T-helper 1 cell treated with Interleukin-12 subunit alpha and Interleukin-12 subunit beta and Interleukin-4 antibody, amounts not matched to agents 30 μg/mL and 1 μg/mL, for 36 hours (primary cell): ENCODE results near the gene MT1F.

ENCODE experiments used
- H3K27ac Mint-ChIP-seq: one replicate; pipeline ENCODE4 v1.8.0; 2021; ENCODE audit warnings: mild to moderate bottlenecking, mixed read lengths
- H3K27me3 Mint-ChIP-seq: one replicate; pipeline ENCODE4 v1.8.0; 2021; ENCODE audit warnings: low read depth, mixed read lengths
- H3K36me3 Mint-ChIP-seq: one replicate; pipeline ENCODE4 v1.8.0; 2021; ENCODE audit warnings: low read depth, mixed read lengths
- H3K4me1 Mint-ChIP-seq: one replicate; pipeline ENCODE4 v1.8.0; 2021; ENCODE audit warnings: low read depth, mixed read lengths
- H3K4me3 Mint-ChIP-seq: one replicate; pipeline ENCODE4 v1.8.0; 2021; ENCODE audit warnings: mild to moderate bottlenecking, moderate library complexity, mixed read lengths
- H3K9me3 Mint-ChIP-seq: one replicate; pipeline ENCODE4 v1.8.0; 2021; ENCODE audit warnings: mixed read lengths

MT1F gene

DNA sequence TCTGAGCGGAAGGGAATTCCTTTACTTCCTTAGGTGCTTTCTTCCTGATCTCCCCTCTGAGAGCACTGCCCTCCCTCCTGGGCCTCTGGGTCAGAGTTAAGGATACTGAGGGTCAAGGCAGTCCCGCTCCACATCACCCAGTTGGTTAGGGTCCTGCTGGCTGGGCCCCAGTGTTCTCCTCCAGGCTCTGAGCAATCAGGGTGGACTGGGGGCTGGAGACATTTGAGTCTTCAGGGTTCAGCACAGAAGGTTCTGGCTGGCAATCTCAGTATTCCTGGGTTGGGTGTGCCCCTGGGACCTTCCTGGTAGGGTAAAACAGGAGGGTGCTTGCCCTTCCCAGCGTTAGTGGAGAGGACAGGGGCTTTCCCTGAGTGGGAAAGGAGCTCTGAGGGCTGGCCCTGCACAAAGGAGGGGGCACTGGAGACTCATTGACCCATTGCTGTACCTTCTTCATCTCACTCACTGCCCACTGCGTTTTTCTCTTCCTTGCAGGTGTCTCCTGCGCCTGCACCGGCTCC lies 24.9 kb upstream of the MT1F start:
- Mint-ChIP-seq H3K4me1 (peaks cover 24% of the 10 kb centered on the region), H3K27me3 (peaks cover 87% of the 10 kb centered on the region), H3K9me3 (no peaks in the 10 kb centered on the region), H3K36me3 (peaks cover 6% of the 10 kb centered on the region), H3K4me3 (peak overlapping the region; percentile 53), H3K27ac (no peak overlapping the region)

DNA sequence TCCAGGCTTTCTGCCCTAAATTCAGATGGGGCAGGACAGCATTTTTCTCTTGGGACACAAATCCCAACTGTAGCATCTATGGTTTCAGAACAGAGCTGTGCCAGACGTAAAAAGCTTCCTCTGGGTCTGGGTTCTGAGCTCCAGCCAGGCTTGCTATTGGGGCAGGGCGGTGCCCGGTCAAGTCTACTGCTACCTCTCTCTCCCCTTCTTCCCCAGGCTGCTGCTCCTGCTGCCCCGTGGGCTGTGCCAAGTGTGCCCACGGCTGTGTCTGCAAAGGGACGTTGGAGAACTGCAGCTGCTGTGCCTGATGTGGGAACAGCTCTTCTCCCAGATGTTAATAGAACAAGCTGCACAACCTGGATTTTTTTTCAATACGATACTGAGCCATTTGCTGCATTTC lies 24.2 kb upstream of the MT1F start:
- Mint-ChIP-seq H3K4me3 (no peak overlapping the region), H3K9me3 (no peaks in the 10 kb centered on the region), H3K36me3 (peaks cover 6% of the 10 kb centered on the region), H3K4me1 (peaks cover 26% of the 10 kb centered on the region), H3K27me3 (peaks cover 91% of the 10 kb centered on the region), H3K27ac (no peak overlapping the region)

DNA sequence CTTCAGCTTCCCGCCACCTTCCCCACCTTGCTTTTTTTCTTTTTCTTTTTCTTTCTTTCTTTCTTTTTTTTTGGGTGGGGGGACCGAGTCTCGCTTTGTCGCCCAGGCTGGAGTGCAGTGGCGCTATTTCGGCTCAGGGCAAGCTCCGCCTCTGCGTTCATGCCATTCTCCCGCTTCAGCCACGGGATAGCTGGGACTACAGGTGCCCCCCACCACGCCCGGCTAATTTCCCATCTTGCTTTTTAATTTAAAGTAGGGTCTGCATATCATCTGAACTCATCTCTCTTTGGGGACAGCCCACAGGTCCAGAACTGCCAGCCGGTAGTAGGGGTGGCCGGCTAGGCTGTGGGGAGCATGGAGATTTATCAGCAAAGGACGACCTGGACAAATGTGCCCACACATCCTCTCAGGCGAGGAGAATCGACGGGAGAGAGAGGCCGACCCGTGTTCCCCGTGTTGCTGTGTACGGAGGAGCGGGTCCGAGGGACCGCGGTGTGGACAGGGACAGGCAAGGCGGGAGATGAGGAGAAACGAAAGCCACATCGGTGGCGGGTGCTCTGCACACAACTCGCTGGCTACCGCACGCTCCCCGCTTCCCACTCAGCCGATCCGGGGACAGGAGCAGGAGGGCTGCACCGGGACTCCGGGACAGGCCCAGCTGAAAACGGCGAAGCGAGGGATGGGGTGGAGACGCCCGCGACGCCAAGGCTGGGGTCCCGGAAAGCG lies 22.9 kb upstream of the MT1F start:
- peaks cover 26% of the 10 kb centered on the region for H3K4me1 Mint-ChIP-seq
- peaks cover 93% of the 10 kb centered on the region for H3K27me3 Mint-ChIP-seq
- H3K36me3 Mint-ChIP-seq: peaks cover 6% of the 10 kb centered on the region
- H3K27ac Mint-ChIP-seq: peak overlapping the region; percentile 41
- H3K9me3 Mint-ChIP-seq: no peaks in the 10 kb centered on the region
- H3K4me3 Mint-ChIP-seq: peak overlapping the region; percentile 74

DNA sequence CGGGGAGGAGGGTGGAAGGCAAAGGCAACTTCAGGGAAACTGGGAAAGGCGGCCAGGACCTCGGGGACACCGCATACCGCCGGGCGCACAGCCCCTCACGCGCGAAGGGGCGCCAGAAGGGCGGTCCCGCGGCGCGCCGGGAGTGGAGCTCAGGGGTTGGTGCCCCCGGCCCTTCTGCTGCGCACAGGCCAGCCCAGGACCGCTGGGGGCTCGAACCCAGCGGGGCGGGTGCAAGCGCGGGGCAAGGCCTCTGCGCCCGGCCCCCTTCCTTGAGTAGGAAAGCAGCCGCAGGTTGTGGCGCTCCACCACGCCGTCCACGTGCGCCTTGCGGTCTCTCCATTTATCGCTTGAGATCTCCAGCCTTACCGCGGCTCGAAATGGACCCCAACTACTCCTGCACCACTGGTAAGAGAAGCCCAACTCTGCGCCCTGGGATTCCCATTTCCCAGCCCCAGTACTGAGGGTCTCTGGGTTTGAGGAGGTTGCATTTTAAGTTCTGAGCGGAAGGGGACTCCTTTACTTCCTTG lies 22.3 kb upstream of the MT1F start:
- no peaks in the 10 kb centered on the region for H3K9me3 Mint-ChIP-seq
- peaks cover 22% of the 10 kb centered on the region for H3K4me1 Mint-ChIP-seq
- peaks cover 93% of the 10 kb centered on the region for H3K27me3 Mint-ChIP-seq
- peak overlapping the region; percentile 46 for H3K4me3 Mint-ChIP-seq
- H3K27ac Mint-ChIP-seq: no peak overlapping the region
- peaks cover 6% of the 10 kb centered on the region for H3K36me3 Mint-ChIP-seq

DNA sequence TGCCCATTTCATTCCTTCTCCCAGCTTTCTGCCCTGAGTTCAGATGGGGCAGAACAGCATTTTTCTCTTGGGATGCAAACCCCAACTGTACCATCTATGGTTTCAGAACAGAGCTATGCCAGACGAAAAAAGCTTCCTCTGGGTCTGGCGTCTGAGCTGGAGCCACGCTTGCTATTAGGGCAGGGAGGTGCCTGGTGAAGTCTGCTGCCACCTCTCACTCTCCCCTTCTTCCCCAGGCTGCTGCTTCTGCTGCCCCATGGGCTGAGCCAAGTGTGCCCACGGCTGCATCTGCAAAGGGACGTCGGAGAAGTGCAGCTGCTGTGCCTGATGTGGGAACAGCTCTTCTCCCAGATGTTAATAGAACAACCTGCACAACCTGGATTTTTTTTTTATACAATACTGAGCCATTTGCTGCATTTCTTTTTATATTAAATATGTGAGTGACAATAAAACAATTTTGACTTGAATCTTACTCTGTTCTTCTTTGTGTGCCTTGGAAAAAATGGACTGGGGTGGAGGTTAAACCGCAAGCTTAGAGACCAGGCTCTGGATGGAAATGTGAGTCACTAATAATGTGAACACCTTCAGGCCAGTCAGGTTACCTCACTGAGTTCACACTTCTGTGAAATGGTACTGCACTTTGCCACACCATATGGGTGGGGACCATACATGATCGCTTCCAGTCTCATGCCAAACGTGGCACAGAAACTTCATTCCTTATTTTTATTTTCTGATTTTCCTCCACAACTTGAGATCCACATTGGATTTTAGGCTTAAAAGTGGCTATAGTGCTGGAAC lies 20.9 kb upstream of the MT1F start:
- Mint-ChIP-seq H3K36me3 (peaks cover 4% of the 10 kb centered on the region), H3K4me1 (peaks cover 20% of the 10 kb centered on the region), H3K27me3 (peaks cover 87% of the 10 kb centered on the region), H3K4me3 (no peak overlapping the region), H3K27ac (no peak overlapping the region), H3K9me3 (no peaks in the 10 kb centered on the region)

DNA sequence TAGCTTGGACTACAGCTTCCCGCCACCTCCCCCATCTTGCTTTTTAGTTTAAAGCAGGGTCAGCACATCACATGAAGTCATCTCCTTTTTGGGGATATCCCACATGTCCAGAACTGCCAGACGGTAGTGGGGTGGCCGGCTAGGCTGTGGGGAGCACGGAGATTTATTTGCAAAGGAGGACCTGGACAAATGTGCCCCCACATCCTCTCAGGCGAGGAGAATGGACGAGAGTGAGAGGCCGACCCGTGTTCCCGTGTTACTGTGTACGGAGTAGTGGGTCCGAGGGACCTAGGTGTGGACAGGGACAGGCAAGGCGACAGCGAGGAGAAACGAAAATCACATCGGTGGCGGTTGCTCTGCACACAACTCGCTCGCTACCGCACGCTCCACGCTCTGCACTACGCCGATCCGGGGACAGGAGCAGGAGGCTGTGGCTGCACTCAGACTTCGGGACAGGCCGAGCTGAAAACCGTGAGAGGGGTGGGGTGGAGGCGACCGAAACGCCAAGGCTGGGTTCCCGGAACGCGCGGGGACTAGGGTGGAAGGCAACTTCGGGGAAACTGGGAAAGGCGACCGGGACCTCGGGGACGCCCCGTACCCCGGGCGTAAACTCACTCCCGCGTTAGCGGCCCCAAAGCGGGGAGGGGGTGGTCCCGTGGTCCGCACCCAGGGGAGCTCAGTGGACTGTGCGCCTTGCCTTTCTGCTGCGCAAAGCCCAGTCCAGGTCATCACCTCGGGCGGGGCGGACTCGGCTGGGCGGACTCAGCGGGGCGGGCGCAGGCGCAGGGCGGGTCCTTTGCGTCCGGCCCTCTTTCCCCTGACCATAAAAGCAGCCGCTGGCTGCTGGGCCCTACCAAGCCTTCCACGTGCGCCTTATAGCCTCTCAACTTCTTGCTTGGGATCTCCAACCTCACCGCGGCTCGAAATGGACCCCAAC lies 19.7 kb upstream of the MT1F start, which contains the start of gene MT1A:
Gene MT1A (plus strand): TSS at position 853 of the 937 bp plus-strand sequence. CDS start 73 bp downstream, at position 926.
- Mint-ChIP-seq H3K36me3 (peaks cover 3% of the 10 kb centered on the region), H3K27ac (no peak within 1 kb of the TSS), H3K9me3 (no peaks in the 10 kb centered on the region), H3K4me1 (peaks cover 24% of the 10 kb centered on the region), H3K27me3 (peaks cover 86% of the 10 kb centered on the region), H3K4me3 (peak within 1 kb of the TSS; percentile 77)

DNA sequence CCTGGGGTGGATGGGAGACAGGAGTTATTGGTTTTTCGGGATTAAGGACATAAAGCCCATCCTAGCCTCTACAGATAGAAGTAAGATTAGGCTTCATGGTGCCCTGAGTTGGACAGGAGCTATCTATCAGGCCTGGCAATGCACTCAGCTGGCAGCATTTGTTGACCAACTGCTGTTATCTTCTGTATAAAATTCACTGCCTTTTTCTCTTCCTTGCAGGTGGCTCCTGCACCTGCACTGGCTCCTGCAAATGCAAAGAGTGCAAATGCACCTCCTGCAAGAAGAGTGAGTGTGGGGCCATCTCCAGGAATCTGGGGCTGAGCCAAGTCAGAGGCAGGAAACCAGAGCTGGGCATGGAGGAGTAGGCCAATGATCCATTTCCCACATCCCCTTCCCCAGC lies 18.7 kb upstream of the MT1F start:
- Mint-ChIP-seq H3K9me3 (no peaks in the 10 kb centered on the region), H3K27me3 (peaks cover 82% of the 10 kb centered on the region), H3K4me3 (no peak overlapping the region), H3K4me1 (peaks cover 31% of the 10 kb centered on the region), H3K27ac (no peak overlapping the region), H3K36me3 (peaks cover 3% of the 10 kb centered on the region)

DNA sequence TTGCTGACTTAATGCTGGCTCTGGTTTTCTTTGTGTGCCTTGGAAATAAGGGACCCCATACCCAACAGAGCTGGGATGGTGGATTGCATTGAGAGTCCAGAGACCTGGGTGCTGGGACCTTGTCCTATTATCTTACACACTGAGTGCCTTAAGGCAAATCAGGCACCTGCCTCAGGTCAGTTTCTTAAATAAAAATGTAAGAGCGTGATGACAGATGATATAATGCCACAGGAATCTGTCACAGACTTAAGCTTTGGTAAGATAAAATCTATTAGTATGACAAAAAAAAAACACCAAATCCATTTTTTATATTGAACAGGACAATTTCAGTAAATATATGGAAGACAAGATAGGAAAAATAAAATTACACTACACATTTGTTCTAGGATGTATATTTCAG lies 17.7 kb upstream of the MT1F start:
- Mint-ChIP-seq H3K4me3 (no peak overlapping the region), H3K27me3 (peaks cover 81% of the 10 kb centered on the region), H3K4me1 (peaks cover 29% of the 10 kb centered on the region), H3K36me3 (no peaks in the 10 kb centered on the region), H3K9me3 (no peaks in the 10 kb centered on the region), H3K27ac (no peak overlapping the region)

DNA sequence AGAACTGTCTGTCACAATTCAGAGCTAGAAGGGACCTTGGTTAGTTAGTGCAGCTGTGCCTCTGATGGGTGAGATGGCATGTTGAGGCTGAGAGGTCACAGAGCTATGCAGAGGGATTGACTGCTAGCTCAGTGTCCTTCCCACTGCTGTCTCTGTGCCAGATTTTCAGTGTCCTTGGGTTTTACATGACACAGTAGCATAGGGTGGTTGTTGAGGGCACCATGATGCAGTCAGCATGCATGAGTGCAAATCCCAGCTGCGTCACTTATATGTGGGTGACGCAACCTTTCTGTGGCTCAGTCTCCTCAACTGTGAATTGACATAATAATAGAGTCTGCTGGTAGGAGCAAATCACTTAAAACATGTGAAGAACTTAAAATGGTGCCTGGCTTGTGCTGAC lies 16.6 kb upstream of the MT1F start:
- peaks cover 26% of the 10 kb centered on the region for H3K4me1 Mint-ChIP-seq
- no peak overlapping the region for H3K27ac Mint-ChIP-seq
- peaks cover 78% of the 10 kb centered on the region for H3K27me3 Mint-ChIP-seq
- no peaks in the 10 kb centered on the region for H3K9me3 Mint-ChIP-seq
- H3K4me3 Mint-ChIP-seq: no peak overlapping the region
- no peaks in the 10 kb centered on the region for H3K36me3 Mint-ChIP-seq

DNA sequence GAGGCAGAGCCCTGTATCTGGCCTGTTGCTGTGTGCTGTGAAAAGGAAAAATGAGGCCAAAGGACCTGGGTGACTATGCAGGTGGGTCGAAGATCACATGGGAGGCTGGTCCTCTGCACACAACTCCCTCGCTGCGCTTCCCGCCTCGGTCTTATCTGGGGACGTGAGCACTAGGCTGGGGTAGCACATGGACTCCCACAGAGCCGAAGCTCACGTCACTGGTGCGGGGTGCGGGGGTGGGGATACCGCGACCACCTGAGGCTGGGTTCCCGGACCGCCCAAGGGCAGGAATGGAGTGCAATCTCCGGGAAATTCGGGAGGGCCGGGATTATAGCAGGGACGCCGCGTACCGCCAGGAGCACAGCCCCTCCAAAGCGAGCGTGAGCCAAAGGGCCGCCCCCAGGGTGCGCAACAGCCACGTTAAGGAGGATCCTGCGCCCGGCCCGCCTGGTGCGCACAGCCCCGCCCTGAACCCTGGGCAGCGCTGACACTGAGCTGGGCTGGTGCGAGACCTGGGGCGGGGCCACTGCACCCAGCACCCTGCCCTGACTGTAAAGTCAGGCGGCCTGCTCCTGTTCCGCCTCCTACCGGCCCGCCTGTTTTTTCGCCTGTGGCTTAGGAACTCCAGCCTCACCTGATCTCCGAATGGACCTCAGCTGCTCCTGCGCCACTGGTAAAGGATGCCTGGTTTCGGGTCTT lies 14.5 kb upstream of the MT1F start:
- H3K27ac Mint-ChIP-seq: no peak overlapping the region
- no peaks in the 10 kb centered on the region for H3K36me3 Mint-ChIP-seq
- peaks cover 73% of the 10 kb centered on the region for H3K27me3 Mint-ChIP-seq
- H3K4me1 Mint-ChIP-seq: peaks cover 19% of the 10 kb centered on the region
- no peaks in the 10 kb centered on the region for H3K9me3 Mint-ChIP-seq
- peak overlapping the region; percentile 71 for H3K4me3 Mint-ChIP-seq

DNA sequence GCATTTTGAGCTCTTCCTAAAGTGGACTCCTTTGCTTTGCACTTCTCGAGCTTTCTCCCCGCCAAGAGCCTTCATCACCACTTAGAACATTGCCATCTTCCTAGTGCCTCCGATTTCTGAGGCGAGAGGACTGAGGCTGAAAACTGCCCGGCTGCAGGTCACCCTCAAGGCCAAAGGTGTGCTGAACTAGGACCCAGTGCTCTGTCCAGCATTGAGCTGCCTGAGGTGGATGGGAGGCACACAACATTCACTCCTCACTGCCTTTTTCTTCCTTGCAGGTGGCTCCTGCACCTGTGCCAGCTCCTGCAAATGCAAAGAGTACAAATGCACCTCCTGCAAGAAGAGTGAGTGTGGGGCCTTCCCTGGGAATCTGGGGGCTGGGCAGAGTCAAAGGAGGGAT lies 13.9 kb upstream of the MT1F start:
- Mint-ChIP-seq H3K4me1 (peaks cover 19% of the 10 kb centered on the region), H3K27ac (no peak overlapping the region), H3K36me3 (no peaks in the 10 kb centered on the region), H3K9me3 (no peaks in the 10 kb centered on the region), H3K4me3 (peak overlapping the region; percentile 71), H3K27me3 (peaks cover 75% of the 10 kb centered on the region)

DNA sequence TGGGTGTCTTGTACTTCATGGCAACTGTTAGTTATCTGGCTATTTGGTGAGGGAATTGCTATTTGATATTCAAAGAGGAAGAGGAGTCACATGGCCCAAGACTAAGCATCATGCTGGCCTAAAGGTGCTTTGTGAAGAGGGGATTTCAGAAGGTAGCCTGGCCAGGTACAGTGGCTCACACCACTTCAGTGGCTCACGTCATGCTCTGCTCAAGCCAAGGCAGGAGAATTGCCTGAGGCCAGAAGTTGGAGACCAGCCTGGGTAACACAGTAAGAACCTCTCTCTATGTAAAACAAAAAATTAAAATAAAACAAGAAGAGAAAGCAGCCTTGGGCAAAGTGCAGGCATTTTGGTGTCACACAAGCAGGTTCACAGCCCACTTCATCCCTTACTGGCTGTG lies 12.4 kb upstream of the MT1F start:
- no peaks in the 10 kb centered on the region for H3K9me3 Mint-ChIP-seq
- peaks cover 67% of the 10 kb centered on the region for H3K27me3 Mint-ChIP-seq
- H3K27ac Mint-ChIP-seq: no peak overlapping the region
- H3K4me3 Mint-ChIP-seq: no peak overlapping the region
- H3K36me3 Mint-ChIP-seq: no peaks in the 10 kb centered on the region
- peaks cover 19% of the 10 kb centered on the region for H3K4me1 Mint-ChIP-seq

DNA sequence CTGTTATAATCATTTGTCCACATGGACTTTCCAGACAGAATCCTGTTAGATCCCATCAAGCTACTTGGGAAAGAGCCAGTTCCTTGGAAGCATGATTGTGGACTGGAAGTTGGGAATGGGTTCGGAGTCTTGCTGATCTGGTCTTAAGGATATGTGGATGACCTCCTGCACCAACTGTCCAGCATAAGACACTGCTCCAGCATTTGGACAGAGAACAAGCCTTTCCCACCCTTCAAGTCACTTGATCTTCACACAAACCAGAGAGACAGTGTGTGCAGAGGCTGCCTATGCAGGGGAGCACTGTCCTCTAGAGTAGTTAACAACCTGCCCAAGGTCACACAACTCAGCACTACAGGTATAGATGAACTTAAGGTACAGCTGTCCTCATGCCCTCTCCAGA lies 11.9 kb upstream of the MT1F start:
- H3K27ac Mint-ChIP-seq: no peak overlapping the region
- H3K4me1 Mint-ChIP-seq: peaks cover 19% of the 10 kb centered on the region
- H3K36me3 Mint-ChIP-seq: no peaks in the 10 kb centered on the region
- no peaks in the 10 kb centered on the region for H3K9me3 Mint-ChIP-seq
- no peak overlapping the region for H3K4me3 Mint-ChIP-seq
- peaks cover 62% of the 10 kb centered on the region for H3K27me3 Mint-ChIP-seq
